Measurements from ENCODE around the gene GTF3C5. TPM values are rescaled to one million over a fixed set of nuclear protein-coding genes. Genes with fewer than 3 reads are reported as not detected.
A peak's percentile ranks its signal among the peaks of the same experiment; 100 is the strongest.

GTF3C5 gene
- total and polyA plus RNA-seq, 9 of the 15 experiments (the other 6 are each of a cell fraction or from before 2014, with no cell fraction given), result 3.8 to 118 (median 83.7) TPM

GRCh38 chr9:133004091-133004998 lies 26.5 kb upstream of the GTF3C5 start (continued):
- TF ChIP-seq AFF4 (CRISPR knock-in tag; IDR thresholded peaks at IDR 0.05), result no peak
- TF ChIP-seq SAFB (IDR thresholded peaks at IDR 0.05; ENCODE audit: borderline replicate concordance, low read depth, low read length), result no peak
- TF ChIP-seq NFE2 (IDR thresholded peaks at IDR 0.05; ENCODE audit: low read depth), result peak; percentile 100
- TF ChIP-seq KDM5B (IDR thresholded peaks at IDR 0.05; ENCODE audit: insufficient replicate concordance, low read depth, low read length), result no peak
- TF ChIP-seq ATF1 (CRISPR knock-in tag; IDR thresholded peaks at IDR 0.05), result no peak
- TF ChIP-seq ATF1 (tag; IDR thresholded peaks at IDR 0.05), result peak; percentile 76
- peak; percentile 56 for TF ChIP-seq NUFIP1 (IDR thresholded peaks at IDR 0.05; ENCODE audit: partially characterized antibody)
- no peak for TF ChIP-seq RFX7 (CRISPR knock-in tag; IDR thresholded peaks at IDR 0.05)
- TF ChIP-seq EGR1 (conservative IDR thresholded peaks at IDR 0.05), result peak; percentile 79
- peak; percentile 95 for TF ChIP-seq ZNF395 (CRISPR knock-in tag; IDR thresholded peaks at IDR 0.05)
- TF ChIP-seq HSF4 (CRISPR knock-in tag; IDR thresholded peaks at IDR 0.05; ENCODE audit: borderline replicate concordance), result peak; percentile 93
- TF ChIP-seq POLR3G (IDR thresholded peaks at IDR 0.05; ENCODE audit: extremely low read depth, insufficient read length, insufficient replicate concordance), result no peak
- no peak for TF ChIP-seq RBBP5 (IDR thresholded peaks at IDR 0.05; ENCODE audit: borderline replicate concordance, insufficient read depth, low read length, poor library complexity, severe bottlenecking)
- TF ChIP-seq HNRNPL (IDR thresholded peaks at IDR 0.05; ENCODE audit: low read depth, low read length), result no peak
- peak; percentile 100 for TF ChIP-seq ARID1B (IDR thresholded peaks at IDR 0.05)
- peak; percentile 95 for TF ChIP-seq ZNF197 (CRISPR knock-in tag; IDR thresholded peaks at IDR 0.05; ENCODE audit: low read depth)
- no peak for TF ChIP-seq ATF6 (CRISPR knock-in tag; IDR thresholded peaks at IDR 0.05)
- peak; percentile 82; the same call in 1 of the 2 replicates for TF ChIP-seq SMAD3 (CRISPR knock-in tag; conservative IDR thresholded peaks at IDR 0.05)
- TF ChIP-seq VEZF1 (CRISPR knock-in tag; IDR thresholded peaks at IDR 0.05), result peak; percentile 99
